ENCODE results near the gene TRIM46. TPM values are rescaled to one million over a fixed set of nuclear protein-coding genes. Genes with fewer than 3 reads are reported as not detected.
"Not testable (repeated sequence)": the region's sequence is repeated elsewhere in the genome, so short reads cannot be mapped to it uniquely, and the experiment has no call there.

TRIM46 gene
- total and polyA plus RNA-seq, 9 of the 15 experiments (the other 6 are each of a cell fraction or from before 2014, with no cell fraction given), result 0.05 to 0.60 (median 0.16) TPM; not detected in 3

- H2AFZ ChIP-seq (ENCODE audit: low read depth, low read length); H3K9ac ChIP-seq (ENCODE audit: insufficient read depth in 1 of 2, low read depth in 2 of 2, low read length in 2 of 2); H3K4me2 ChIP-seq (ENCODE audit: insufficient read depth, low read length); H3K4me3 ChIP-seq; in situ Hi-C loops (cut with MboI); H3K27me3 ChIP-seq (ENCODE audit: control insufficient read depth in 2 of 2, insufficient read depth in 2 of 2, low read length in 2 of 2); CTCF ChIA-PET (ENCODE audit: low intra/inter-chr PET ratio); H3K27ac ChIP-seq (ENCODE audit: extremely low read depth, low read depth, low read length); H4K20me1 ChIP-seq (replicated peaks; ENCODE audit: control insufficient read depth, insufficient read depth, low read length); H3K9me1 ChIP-seq (ENCODE audit: control insufficient read depth, insufficient read depth, low read length); H3K9me3 ChIP-seq (replicated peaks; ENCODE audit: control insufficient read depth, insufficient read depth, low read depth, low read length); ATAC-seq; H3K4me1 ChIP-seq (replicated peaks in 1 of 2; ENCODE audit: control insufficient read depth in 2 of 2, insufficient read depth in 2 of 2, low read length in 2 of 2); DNase-seq (ENCODE audit: extremely low read depth in 1 of 4, low spot score in 3 of 4); BruUV-seq (replicated peaks); H3K36me3 ChIP-seq (ENCODE audit: control insufficient read depth, insufficient read depth, low read length); H3K79me2 ChIP-seq (ENCODE audit: control insufficient read depth, insufficient read depth, low read length); intact Hi-C loops (cut with micrococcal nuclease); FAIRE-seq: not testable (repeated sequence)
- peak; percentile 83 for TF ChIP-seq ZNF146 (CRISPR knock-in tag; IDR thresholded peaks at IDR 0.05; ENCODE audit: unreplicated experiment)
- POLR2A ChIA-PET, result interaction anchor here (0.7 to 1.5 kb wide), 2 partner anchors 11 to 67 kb away, joined by 3 read pairs; no protein-coding TSS in a partner anchor
- WGBS (ENCODE audit: insufficient coverage, low coverage, missing lambda C conversion rate), result 27% methylated on average over 3 of the region's 3 CpGs
Observed at GRCh38 chr1:155155996-155156643, 17.5 kb upstream of the TRIM46 start.

GRCh38 chr1:155158991-155159390 is 14.7 kb upstream of the TRIM46 start:
- ChIA-PET POLR2A (interaction anchor here (0.9 kb wide), 1 partner anchor 35 kb away, joined by 3 read pairs; no protein-coding TSS in a partner anchor), CTCF (ENCODE audit: low intra/inter-chr PET ratio) (no interaction called here)
- TF ChIP-seq C11orf30 (IDR thresholded peaks at IDR 0.05; ENCODE audit: low read depth) (peak; percentile 19; the same call in 1 of the 2 replicates), ZNF316 (IDR thresholded peaks at IDR 0.05) (peak; percentile 39; the same call in 1 of the 2 replicates), FOXK1 (CRISPR knock-in tag; IDR thresholded peaks at IDR 0.05; ENCODE audit: borderline replicate concordance) (no peak), KLF1 (tag; IDR thresholded peaks at IDR 0.05) (no peak)
- intact Hi-C loops (cut with micrococcal nuclease) (no loop called here), in situ Hi-C loops (cut with MboI) (no loop called here)
- Histone ChIP-seq H3K4me3 (no peak overlapping the region), H3K9me3 (replicated peaks; ENCODE audit: control insufficient read depth, insufficient read depth, low read depth, low read length) (no peaks in the 10 kb centered on the region), H3K4me1 (replicated peaks in 1 of 2; ENCODE audit: control insufficient read depth in 2 of 2, insufficient read depth in 2 of 2, low read length in 2 of 2) (no peaks in the 10 kb centered on the region; a peak in 1 of 5 replicates), H4K20me1 (replicated peaks; ENCODE audit: control insufficient read depth, insufficient read depth, low read length) (no peaks in the 10 kb centered on the region), H3K9ac (ENCODE audit: insufficient read depth in 1 of 2, low read depth in 2 of 2, low read length in 2 of 2) (no peak overlapping the region), H3K9me1 (ENCODE audit: control insufficient read depth, insufficient read depth, low read length) (no peaks in the 10 kb centered on the region), H3K36me3 (ENCODE audit: control insufficient read depth, insufficient read depth, low read length) (no peaks in the 10 kb centered on the region), H2AFZ (ENCODE audit: low read depth, low read length) (no peak overlapping the region), H3K4me2 (ENCODE audit: insufficient read depth, low read length) (no peak overlapping the region), H3K27ac (ENCODE audit: extremely low read depth, low read depth, low read length) (no peak overlapping the region), H3K27me3 (ENCODE audit: control insufficient read depth in 2 of 2, insufficient read depth in 2 of 2, low read length in 2 of 2) (no peaks in the 10 kb centered on the region), H3K79me2 (ENCODE audit: control insufficient read depth, insufficient read depth, low read length) (no peaks in the 10 kb centered on the region)
- DNase-seq (ENCODE audit: extremely low read depth in 1 of 4, low spot score in 3 of 4) (peak in 1 of 4 experiments; percentile 5), ATAC-seq (no peak), FAIRE-seq (no peak)
- BruUV-seq (replicated peaks), result no TSS peak
- WGBS (ENCODE audit: insufficient coverage, low coverage, missing lambda C conversion rate), result 9% methylated on average over 1 of the region's 1 CpG
